HG02798 (cell line): ENCODE results near the gene MAP3K2.

Source experiments
- ATAC-seq: cut with Tn5 transposase; IDR thresholded peaks from one replicate; pipeline ENCODE4 v1.9.1; 2021; ENCODE audit warnings: mild to moderate bottlenecking; ENCODE audit not compliant: unreplicated experiment, poor library complexity

The MAP3K2 gene

GRCh38 chr2:127386764-127387654, 766 bp downstream of the MAP3K2 start:
- ATAC-seq: peak; percentile 70

- ATAC-seq: no peak
Measured at GRCh38 chr2:127386246-127386645, 1.5 kb downstream of the MAP3K2 start.

DNA sequence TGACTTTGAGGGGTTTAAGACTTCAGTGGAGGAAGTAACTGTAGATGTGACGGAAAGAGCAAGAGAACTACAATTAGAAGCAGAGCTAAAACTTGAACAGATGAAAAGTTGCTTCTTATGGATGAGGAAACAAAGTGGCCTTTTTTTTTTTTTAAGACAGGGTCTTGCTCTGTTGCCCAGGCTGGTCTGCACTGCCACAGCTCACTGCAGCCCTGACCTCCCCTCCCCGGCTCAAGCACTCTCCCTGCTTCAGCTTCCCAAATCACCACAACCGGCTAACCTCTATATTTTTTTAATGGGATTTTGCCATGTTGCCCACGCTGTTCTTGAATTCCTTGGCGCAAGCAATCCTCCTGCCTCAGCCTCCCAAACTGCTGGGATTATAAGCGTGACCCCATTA, 3.2 kb downstream of the MAP3K2 start:
- ATAC-seq: no peak

GRCh38 chr2:127382831-127383230, 4.9 kb downstream of the MAP3K2 start:
- no peak for ATAC-seq

GRCh38 chr2:127381762-127382161, 6.0 kb downstream of the MAP3K2 start:
- ATAC-seq: no peak

- ATAC-seq: no peak
Measured at GRCh38 chr2:127379712-127380355, 7.9 kb downstream of the MAP3K2 start.

- no peak for ATAC-seq
Measured at GRCh38 chr2:127378720-127379119, 9.1 kb downstream of the MAP3K2 start.

- ATAC-seq: no peak
Measured at GRCh38 chr2:127377262-127377661, 10.5 kb downstream of the MAP3K2 start.

DNA sequence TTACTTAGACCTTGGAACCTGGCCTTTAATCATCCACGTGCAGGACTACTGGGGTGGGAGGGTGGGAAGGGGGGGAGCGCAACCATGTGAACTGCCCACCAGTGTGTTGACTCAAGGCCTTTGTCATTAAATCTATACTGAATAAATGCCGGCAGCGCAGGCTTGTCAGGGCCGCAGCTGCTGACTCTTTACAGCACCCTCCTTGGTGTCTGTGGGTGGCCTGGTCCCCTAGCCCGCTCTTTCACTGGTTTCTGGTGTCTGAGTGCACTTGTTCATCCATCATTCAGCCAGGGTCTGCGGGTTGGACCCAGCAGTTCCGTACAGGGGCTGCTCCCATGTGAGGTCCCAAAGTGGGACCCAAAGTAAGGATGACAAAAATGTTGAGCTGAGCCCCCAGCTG, 11.5 kb downstream of the MAP3K2 start:
- no peak for ATAC-seq

DNA sequence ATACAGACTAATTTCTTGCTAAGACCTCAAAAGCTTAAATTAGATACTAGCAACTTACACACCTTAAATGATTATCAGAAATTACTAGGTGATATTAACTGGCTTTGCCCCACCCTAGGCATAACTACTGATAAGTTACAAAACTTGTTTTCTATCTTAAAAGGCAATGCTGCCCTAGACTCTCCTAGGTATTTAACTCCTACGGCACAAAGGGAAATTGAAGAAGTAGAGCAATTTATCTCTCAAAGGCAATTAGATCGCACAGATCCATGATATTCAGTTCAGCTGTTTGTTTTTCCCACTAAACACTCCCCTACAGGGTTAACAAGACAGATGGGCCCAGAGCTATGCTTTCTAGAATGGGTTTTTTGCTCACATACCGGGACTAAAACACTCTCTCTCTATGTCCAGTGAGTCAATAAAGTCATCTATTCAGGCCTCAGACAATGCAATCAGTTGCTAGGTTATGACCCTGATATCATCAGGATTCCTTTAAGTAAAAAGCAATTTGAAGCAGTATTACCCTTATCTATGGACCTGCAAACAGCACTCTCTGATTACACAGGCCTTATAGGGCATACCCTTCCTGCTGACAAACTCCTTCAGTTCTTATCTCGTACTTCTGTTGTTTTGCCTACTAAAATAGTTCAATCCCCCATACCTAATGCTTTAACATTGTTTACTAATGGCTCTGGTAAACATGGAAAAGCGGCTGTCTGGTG, 14.3 kb downstream of the MAP3K2 start:
- ATAC-seq: no peak

GRCh38 chr2:127371037-127371436, 16.7 kb downstream of the MAP3K2 start:
- no peak for ATAC-seq

GRCh38 chr2:127370010-127370409, 17.8 kb downstream of the MAP3K2 start:
- ATAC-seq: no peak

DNA sequence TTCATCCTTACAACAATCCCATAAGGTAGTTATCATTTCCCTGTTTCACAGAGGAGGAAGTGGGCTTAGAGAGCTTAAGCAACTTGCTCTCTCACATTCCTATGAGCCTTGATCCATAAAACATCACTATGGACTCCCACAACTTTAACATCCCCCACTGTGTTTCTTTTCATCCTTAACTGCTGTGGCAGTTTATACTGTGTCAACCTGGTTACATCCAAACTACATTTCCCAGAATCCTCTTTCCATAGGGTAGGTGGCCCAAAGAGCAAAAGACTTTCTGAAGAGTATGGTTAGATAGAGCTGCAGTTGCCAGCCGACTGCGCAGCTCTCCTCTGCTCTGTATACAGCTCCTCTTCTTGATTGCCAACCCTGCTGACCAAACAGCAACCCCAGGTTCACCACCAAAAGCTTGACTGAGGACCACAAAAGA, 22.5 kb downstream of the MAP3K2 start:
- ATAC-seq: no peak

GRCh38 chr2:127362971-127363370, 24.8 kb downstream of the MAP3K2 start:
- ATAC-seq: no peak

DNA sequence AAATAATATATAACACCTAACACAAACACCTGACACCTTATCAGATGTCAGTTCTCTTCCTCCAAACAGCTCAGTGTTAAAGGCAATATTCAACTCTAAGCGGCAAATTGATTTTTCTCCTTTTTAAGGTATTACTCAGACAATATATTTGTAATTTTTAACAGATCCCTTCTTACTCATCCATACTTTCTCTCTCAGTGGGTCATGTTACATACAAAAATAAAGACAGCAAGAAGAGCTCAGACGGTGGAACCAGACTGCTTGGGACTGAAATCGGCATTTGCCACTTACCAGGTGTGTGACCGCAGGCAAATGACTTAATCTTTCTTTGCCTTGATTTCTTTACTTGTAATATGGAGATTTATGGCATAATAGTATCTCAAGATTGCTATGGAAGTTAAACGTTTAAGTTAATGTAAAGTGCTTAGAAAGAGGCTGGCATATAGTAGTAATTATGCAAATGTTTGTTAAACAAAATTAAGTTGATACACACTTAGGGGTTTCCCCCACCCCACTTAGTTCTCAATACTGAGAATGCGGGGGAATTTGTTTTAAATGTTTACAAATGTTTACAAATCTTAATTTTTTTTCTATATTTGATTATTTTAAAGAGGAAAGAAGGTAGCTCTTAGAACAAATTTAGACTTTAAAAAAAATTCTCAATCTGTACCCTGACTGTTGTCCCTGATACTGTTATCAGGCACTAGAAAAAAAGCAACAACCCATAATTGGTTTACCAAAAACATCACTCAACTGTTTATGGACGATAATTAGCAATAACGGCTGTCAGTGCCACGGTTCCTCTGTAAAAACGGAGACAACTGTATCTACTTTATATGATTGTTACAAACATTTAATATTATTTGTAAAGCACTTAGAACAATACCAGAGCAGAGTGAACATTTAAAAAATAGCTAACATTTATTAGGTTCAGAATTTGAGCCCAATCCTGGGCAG, 25.6 kb downstream of the MAP3K2 start:
- ATAC-seq: no peak

DNA sequence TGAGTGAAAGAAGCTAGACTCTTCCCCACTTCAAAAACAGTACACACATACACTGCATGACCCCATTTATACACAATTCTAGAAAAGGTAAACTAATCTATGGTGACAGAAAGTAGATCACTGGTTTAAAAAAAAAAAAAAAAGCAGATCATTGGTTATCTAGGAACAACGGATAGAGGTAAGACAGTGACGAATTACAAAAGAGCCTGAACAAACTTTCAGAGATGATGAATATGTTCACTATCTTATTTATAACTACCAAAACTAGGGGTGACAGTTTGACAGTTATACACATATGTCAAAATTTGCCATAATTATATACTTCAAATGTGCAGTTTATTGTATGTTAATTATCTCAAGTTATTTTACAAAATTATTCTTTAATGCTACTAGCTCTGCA, 27.5 kb downstream of the MAP3K2 start:
- no peak for ATAC-seq

GRCh38 chr2:127359520-127359919, 28.3 kb downstream of the MAP3K2 start:
- no peak for ATAC-seq

GRCh38 chr2:127358971-127359370, 28.8 kb downstream of the MAP3K2 start:
- ATAC-seq: no peak

DNA sequence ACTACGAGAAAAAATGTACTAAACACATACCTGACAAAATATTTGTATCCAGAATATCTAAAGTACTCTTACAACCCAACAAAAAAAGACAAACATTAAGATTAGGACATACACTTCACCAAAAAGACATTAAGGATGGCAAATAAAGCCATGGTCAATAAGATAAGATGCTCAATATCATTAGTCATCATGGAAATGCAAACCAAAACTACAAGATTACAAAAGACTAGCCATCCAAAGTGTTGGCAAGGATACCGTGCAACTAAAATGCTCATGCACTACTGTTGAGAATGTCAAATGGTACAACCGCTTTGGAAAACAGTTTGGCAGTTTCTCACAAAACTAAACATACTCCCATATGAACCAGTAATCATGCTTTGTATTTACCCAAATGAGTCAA, 29.7 kb downstream of the MAP3K2 start:
- no peak for ATAC-seq

DNA sequence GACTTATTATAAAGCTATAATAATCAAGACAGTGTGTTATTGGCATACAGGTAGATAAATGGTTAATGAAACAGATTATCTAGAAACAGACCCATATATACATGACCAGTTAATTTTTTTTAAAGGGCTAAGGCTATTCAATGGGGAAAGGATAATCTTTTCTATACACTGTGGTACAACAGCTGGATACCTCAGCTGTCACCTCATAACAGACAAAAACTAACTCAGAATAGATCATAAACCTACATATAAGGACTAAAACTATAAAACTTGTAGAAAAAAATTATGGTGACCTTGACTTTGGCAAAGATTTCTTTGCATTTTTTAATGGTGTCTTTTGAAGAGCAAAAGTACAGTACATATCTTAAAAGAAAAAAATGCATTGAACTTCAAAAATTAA, 30.2 kb downstream of the MAP3K2 start:
- ATAC-seq: no peak
